ENCODE results near the gene GRB14.

DNA sequence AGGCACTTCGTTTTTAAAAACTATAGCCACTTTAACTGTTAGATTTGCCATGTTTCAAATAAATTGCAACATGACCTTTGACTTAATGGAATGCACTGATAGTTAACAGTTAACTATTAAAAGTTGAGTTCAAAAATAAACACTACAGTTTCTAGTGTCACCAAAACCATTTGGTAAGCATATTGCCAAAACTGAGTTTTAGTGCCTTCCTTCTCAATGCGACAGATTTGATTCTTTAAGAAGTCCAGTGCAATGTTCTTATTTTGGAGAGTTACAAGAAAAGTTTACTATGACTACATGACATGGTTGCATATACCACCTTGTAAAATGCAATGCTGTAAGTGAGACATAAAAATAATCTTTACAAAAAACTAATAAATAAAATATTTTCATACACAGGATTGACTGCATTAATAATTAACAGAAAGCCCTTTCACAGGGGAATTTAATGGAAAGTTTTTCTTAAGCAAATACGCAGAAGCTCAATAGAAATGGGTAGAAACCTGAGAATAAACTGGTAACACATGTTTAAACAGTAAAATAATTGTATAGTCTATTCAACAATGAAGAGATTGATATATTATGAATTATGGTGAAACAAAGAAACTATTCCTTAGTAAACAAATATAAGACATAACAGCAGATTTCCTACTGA, 53.8 kb downstream of the GRB14 start:
- TF ChIP-seq, protein P1, sequence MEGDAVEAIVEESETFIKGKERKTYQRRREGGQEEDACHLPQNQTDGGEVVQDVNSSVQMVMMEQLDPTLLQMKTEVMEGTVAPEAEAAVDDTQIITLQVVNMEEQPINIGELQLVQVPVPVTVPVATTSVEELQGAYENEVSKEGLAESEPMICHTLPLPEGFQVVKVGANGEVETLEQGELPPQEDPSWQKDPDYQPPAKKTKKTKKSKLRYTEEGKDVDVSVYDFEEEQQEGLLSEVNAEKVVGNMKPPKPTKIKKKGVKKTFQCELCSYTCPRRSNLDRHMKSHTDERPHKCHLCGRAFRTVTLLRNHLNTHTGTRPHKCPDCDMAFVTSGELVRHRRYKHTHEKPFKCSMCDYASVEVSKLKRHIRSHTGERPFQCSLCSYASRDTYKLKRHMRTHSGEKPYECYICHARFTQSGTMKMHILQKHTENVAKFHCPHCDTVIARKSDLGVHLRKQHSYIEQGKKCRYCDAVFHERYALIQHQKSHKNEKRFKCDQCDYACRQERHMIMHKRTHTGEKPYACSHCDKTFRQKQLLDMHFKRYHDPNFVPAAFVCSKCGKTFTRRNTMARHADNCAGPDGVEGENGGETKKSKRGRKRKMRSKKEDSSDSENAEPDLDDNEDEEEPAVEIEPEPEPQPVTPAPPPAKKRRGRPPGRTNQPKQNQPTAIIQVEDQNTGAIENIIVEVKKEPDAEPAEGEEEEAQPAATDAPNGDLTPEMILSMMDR (IDR thresholded peaks at IDR 0.05) = no peak
- TF ChIP-seq POLR2A (IDR thresholded peaks at IDR 0.05) (no peak), POLR2AphosphoS5 (IDR thresholded peaks at IDR 0.05; ENCODE audit: insufficient read depth in 1 of 2, low read depth in 1 of 2) (no peak)

All from vagina (tissue), 2 donors.